Measurements from ENCODE around the gene PSMD10. TPM values are rescaled to one million over a fixed set of nuclear protein-coding genes. Genes with fewer than 3 reads are reported as not detected.
A peak's percentile ranks its signal among the peaks of the same experiment; 100 is the strongest.

Gene PSMD10, protein sequence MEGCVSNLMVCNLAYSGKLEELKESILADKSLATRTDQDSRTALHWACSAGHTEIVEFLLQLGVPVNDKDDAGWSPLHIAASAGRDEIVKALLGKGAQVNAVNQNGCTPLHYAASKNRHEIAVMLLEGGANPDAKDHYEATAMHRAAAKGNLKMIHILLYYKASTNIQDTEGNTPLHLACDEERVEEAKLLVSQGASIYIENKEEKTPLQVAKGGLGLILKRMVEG
- total RNA-seq (2021; fragmentation: NEBNext Ultra II Directional; extraction: Animal tissue kit (Norgen Biotek cat#: 25700)) (46.6 and 49.9 TPM in 2 replicates), polyA plus RNA-seq (2011; rRNA removed) (37.5 and 79.9 TPM in 2 replicates), polyA minus RNA-seq (2011; rRNA and poly(A)+ RNA removed) (24.7 and 25.1 TPM in 2 replicates)
- polyA plus RNA-seq (2011; cell fraction: cytosol; rRNA removed), result 71.3 TPM
- 11.0 TPM for polyA plus RNA-seq (2011; cell fraction: nucleus; rRNA removed)
- 51.9 to 59.4 TPM (median 53.8 TPM) in 4 replicates for polyA plus RNA-seq (2012, experiment 1 of 2)
- polyA plus RNA-seq (2012, experiment 2 of 2), result 8.3 TPM
- polyA plus RNA-seq (2013, experiment 1 of 2), result 30.3 TPM
- 30.1 TPM for polyA plus RNA-seq (2013, experiment 2 of 2)
- polyA minus RNA-seq (2011; cell fraction: cytosol; rRNA and poly(A)+ RNA removed), result 14.6 TPM
- 10.7 TPM for polyA minus RNA-seq (2011; cell fraction: nucleus; rRNA and poly(A)+ RNA removed)
- long read RNA-seq, experiment 1, transcript PSMD10-201 (5 exons, 1,546 nt), result major isoform, 34 of 60 reads
- long read RNA-seq, experiment 1, transcript PSMD10-204 (5 exons, 768 nt), result minor isoform, 5 of 60 reads
- long read RNA-seq, experiment 1, partial matches to known transcripts, result 10 of 60 reads
- long read RNA-seq, experiment 1, other reads (novel, unspliced or antisense), result 11 of 60 reads
- long read RNA-seq, experiment 2, transcript PSMD10-204 (5 exons, 768 nt), result minor isoform, 5 of 89 reads
- long read RNA-seq, experiment 2, transcript PSMD10-201 (5 exons, 1,546 nt), result major isoform, 80 of 89 reads
- long read RNA-seq, experiment 2, partial matches to known transcripts, result 2 of 89 reads
- long read RNA-seq, experiment 2, other reads (novel, unspliced or antisense), result 1 of 89 reads

DNA sequence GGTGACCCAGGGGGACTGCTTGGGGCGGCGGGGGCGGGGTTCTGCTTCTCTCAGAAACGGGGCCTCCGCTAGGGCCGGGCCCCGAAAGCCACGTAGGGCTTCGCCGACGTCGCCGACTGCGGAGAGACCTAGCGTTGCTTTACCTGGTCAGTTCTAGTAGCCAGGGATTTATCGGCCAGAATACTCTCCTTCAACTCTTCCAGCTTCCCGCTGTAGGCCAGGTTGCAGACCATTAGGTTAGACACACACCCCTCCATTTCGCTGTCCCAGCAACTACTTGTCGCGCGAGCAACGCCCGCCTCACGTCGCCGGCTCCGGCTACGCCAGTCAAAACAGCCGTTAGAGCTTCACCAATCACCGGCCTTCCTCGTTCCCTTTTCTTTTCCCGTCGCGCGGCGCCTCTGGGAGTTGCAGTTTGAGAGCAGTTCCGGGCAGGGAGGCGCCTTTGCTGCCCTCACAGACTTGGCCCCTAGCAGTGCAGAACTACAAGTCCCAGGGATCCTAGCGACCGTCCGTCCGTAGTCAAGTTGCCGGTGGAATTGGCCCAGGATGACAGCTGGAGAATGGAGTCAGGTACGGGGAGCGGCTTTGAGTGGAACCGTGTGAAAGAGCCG is at the start of gene PSMD10, which contains the start of gene ATG4A:
Gene PSMD10, minus strand, starts transcription at position 279 of the 614 bp plus-strand sequence. Its CDS starts 22 bp downstream, at position 257.
Gene ATG4A, plus strand, starts transcription at position 515 of the 614 bp plus-strand sequence. Its CDS starts 49 bp downstream, at position 564.
- H2BK5ac ChIP-seq (ENCODE audit: low read depth, low read length), result no peak within 1 kb of the TSS; the same call in 1 of the 2 replicates
- no peak within 1 kb of the TSS for H3K23ac ChIP-seq (ENCODE audit: insufficient read length)
- 3% methylated on average over 27 of the region's 47 CpGs; no CpG with 5 or more reads in 1 of the 2 experiments for WGBS, 2 experiments (ENCODE audit: extremely low coverage in 1 of 2, insufficient coverage in 1 of 2, insufficient read length in 1 of 2, insufficient replicate concordance in 2 of 2, low coverage in 1 of 2, low lambda C conversion rate in 2 of 2, missing lambda C conversion rate in 1 of 2)
- no peak within 1 kb of the TSS for H2AK5ac ChIP-seq (ENCODE audit: low read depth, low read length)
- peaks cover 0 to 9% of the 10 kb centered on the region in 2 experiments; a peak in 2 of 4 replicates for H3K79me2 ChIP-seq (ENCODE audit: control insufficient read depth in 1 of 2, insufficient read depth in 2 of 2, low read length in 2 of 2)
- POLR2A ChIA-PET (ENCODE audit: partially characterized antibody), result interaction anchor here (0.6 to 0.9 kb wide), 4 partner anchors 11 to 347 kb away, joined by 3 to 5 read pairs (median 4); partner anchors contain the start of gene COL4A6
- CTCF ChIA-PET (ENCODE audit: partially characterized antibody), result interaction anchor here (0.7 to 2.1 kb wide), 3 partner anchors 21 to 266 kb away, joined by 3 to 5 read pairs (median 4); partner anchors contain the start of gene MID2
- peaks cover 4% of the 10 kb centered on the region; the same call in 1 of the 2 replicates for H3K23me2 ChIP-seq (ENCODE audit: low read depth, low read length)
- no peaks in the 10 kb centered on the region for H4K20me1 ChIP-seq (replicated peaks in 1 of 2; ENCODE audit: control insufficient read depth in 1 of 2, insufficient read depth in 2 of 2, low read length in 2 of 2)
- no peak within 1 kb of the TSS for H2BK12ac ChIP-seq (ENCODE audit: low read depth, low read length)
- peak within 1 kb of the TSS; percentile 80 to 84 for H3K4me2 ChIP-seq (ENCODE audit: insufficient read depth in 1 of 2, low read depth in 2 of 2, low read length in 2 of 2)
- no peak within 1 kb of the TSS for H2BK20ac ChIP-seq (ENCODE audit: low read length)
- no peak within 1 kb of the TSS for H4K8ac ChIP-seq (ENCODE audit: extremely low read depth, insufficient read depth, low read length)
- H4K91ac ChIP-seq (replicated peaks; ENCODE audit: insufficient read length, low read length), result no peak within 1 kb of the TSS
- H3K79me1 ChIP-seq (ENCODE audit: low read depth, low read length), result no peaks in the 10 kb centered on the region
- no peak within 1 kb of the TSS for H3K14ac ChIP-seq (ENCODE audit: insufficient read length)
- peak within 1 kb of the TSS; percentile 44 for H4K5ac ChIP-seq (ENCODE audit: insufficient read length, low read depth, low read length)
- H2BK15ac ChIP-seq (ENCODE audit: low read length), result no peak within 1 kb of the TSS
- no peak within 1 kb of the TSS for H2BK120ac ChIP-seq (replicated peaks; ENCODE audit: low read depth, low read length)
- no peak within 1 kb of the TSS for H3K4ac ChIP-seq (replicated peaks; ENCODE audit: insufficient read length, low read depth, low read length)
- FAIRE-seq (peak; percentile 84), DNase-seq (ENCODE audit: low read depth in 1 of 2, low spot score in 2 of 2) (peak; percentile 79 to 81)
- peak within 1 kb of the TSS; percentile 74 to 92 (median 76) for H3K4me3 ChIP-seq (ENCODE audit: extremely low read depth in 1 of 4, insufficient read depth in 2 of 4, low read depth in 3 of 4, low read length in 4 of 4)
- no peaks in the 10 kb centered on the region for H3K9me3 ChIP-seq (ENCODE audit: insufficient read depth in 2 of 2, low read depth in 1 of 2, low read length in 1 of 2)
- peak within 1 kb of the TSS; percentile 97; the same call in 1 of the 2 replicates for H2AFZ ChIP-seq (ENCODE audit: low read length)
- no peak within 1 kb of the TSS for H3K18ac ChIP-seq (ENCODE audit: extremely low read depth, low read length)
- peaks cover 4 to 9% (median 6%) of the 10 kb centered on the region in 4 experiments; a peak in 6 of 8 replicates for H3K36me3 ChIP-seq (ENCODE audit: control insufficient read depth in 2 of 4, insufficient read depth in 4 of 4, low read length in 3 of 4)
- H3K27ac ChIP-seq (ENCODE audit: low read depth, low read length), result peak within 1 kb of the TSS; percentile 69; the same call in 1 of the 2 replicates
- no peak within 1 kb of the TSS for H3K56ac ChIP-seq (replicated peaks; ENCODE audit: insufficient read length, low read depth, low read length)
- no peaks in the 10 kb centered on the region for H3K4me1 ChIP-seq (replicated peaks in 1 of 4; ENCODE audit: control insufficient read depth in 3 of 4, insufficient read depth in 4 of 4, low read length in 3 of 4)
- H3K27me3 ChIP-seq (replicated peaks in 1 of 4; ENCODE audit: control insufficient read depth in 3 of 4, extremely low read depth in 1 of 4, insufficient read depth in 3 of 4, low read length in 3 of 4), result no peaks in the 10 kb centered on the region
- peak within 1 kb of the TSS; percentile 71 to 89 (median 80) for H3K9ac ChIP-seq (replicated peaks in 1 of 4; ENCODE audit: extremely low read depth in 1 of 4, low read depth in 3 of 4, low read length in 3 of 4)
- TF ChIP-seq ASH2L (IDR thresholded peaks at IDR 0.05; ENCODE audit: low read length), result peak; percentile 83
- TF ChIP-seq GABPA (IDR thresholded peaks at IDR 0.05; ENCODE audit: borderline replicate concordance, insufficient read depth, low read length), result no peak
- TF ChIP-seq CHD2 (IDR thresholded peaks at IDR 0.05; ENCODE audit: low read length), result peak; percentile 23; the same call in 1 of the 2 replicates
- TF ChIP-seq BACH1 (IDR thresholded peaks at IDR 0.05; ENCODE audit: low read length), result no peak
- TF ChIP-seq RAD21 (IDR thresholded peaks at IDR 0.05 in 1 of 2, conservative IDR thresholded peaks at IDR 0.05 in 1 of 2; ENCODE audit: low read depth in 2 of 2, low read length in 2 of 2), result no peak
- TF ChIP-seq KDM4A (IDR thresholded peaks at IDR 0.05; ENCODE audit: low read depth, low read length, severe bottlenecking), result peak; percentile 31
- peak; percentile 77 for TF ChIP-seq POLR2AphosphoS5 (IDR thresholded peaks at IDR 0.05; ENCODE audit: low read depth, low read length)
- peak; percentile 85 for TF ChIP-seq CREB1 (IDR thresholded peaks at IDR 0.05)
